ENCODE measurements around the gene SYNDIG1.

SYNDIG1 gene

DNA sequence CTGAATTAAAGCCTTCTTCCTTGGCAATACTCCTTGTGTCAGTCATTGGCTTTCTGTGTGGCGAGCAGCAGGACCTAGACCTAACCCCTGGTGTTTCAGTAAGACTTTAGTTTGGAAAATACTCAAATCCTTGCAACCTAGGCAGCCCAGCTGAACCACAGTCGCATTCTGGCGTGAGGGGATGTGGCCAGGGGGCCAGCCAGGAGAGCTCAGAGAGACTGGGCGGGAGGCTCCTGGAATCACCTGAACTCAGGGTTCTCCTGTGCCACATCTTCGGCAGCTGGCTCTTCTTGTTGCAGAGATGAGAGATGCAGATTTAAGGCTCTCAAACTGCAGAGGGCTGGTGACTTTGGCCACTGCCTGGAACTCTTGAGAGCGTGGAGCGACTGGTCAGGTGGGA is 102.7 kb downstream of the SYNDIG1 start:
- DNase-seq, result no peak

DNA sequence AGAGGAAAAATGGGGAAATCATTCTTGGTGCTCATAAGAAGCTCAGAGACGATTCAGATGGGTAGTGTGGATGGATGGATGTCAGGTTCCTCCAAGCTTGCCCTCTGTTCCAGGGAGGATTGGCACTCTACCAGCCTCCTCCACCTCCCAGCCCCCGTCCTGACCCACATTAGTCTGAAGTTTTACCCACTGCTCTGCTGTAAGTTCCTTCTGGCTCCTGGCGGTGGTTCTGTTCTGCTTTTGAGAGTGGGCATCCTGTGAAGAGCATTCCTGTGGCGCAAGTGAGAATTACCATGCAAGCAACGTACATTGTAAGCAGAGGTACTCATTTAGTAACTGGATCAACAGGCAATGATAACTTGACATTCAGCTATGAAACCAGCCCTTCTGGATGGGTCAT is 103.4 kb downstream of the SYNDIG1 start:
- DNase-seq, result no peak

DNA sequence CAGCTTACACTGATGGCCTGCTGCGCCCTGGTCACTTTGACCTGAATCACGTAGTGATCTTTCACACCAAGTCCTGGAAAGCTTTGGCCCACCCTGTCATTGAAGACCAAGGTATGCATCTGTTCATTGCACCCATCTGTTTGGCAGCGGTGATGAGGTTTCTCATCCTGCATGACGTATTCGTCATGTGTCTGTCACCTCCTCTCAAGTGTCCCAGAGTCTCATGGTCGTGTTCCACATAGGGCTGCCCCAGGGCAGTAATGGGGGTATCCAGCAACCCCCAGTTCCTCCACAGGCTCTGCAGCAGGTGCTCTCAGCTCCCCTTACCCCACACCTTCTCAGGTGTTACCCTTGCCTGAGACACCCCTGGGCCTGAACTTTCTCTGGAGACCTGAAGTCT is 104.1 kb downstream of the SYNDIG1 start:
- DNase-seq, result no peak

DNA sequence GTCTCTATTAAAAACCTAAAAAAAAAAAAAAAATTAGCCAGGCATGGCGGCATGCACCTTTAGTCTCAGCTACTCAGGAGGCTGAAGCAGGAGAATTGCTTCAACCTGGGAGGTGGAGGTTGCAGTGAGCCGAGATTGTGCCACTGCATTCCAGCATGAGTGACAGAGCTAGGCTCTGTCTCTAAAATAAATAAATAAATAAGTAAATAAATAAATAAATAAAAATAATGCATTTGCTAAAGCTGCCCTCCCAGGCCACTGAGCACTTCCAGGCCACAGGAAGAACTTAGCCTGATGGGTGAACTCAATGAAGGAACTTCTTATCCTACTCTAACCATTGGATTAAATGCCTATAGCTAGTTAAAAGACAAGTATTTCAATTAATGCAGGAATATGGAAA is 104.9 kb downstream of the SYNDIG1 start:
- DNase-seq, result no peak

DNA sequence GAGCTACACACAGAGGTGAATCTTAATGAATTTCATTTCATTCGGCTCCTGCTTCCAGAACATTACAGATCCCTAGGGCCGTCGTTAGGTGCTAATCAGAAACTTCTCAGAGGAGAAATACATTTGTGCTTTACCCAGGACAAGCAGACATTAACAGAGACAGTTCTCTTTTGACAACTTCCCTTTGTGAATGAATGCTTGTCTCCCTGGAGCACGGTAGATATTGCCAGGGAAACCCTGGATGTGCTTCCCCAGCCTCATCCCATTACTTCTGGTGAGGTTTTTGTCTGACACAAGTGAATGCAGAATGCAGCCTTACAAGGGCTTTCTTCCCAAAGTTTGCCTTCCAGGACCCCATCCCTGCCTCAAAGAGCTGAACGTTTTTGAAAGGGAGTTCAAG is 105.4 kb downstream of the SYNDIG1 start:
- no peak for DNase-seq

DNA sequence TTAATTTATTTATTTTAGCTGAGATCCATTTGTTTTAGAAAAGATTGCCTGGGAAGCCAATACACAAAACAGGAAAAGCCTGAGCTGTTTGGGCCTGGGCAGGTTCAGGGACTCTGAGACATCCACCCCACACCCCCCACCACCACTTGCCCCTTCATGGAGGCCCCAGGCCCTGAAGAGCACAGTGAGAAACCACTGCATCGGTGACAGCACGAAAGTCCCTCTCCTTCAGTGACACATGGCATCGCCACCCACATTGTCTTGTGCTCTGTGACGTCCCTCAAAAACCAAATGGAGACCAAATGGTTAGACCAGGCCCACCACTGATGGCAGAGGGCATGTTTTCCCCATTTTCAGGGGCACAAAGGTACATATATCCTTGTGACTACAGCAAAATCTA is 106.4 kb downstream of the SYNDIG1 start:
- DNase-seq, result no peak

DNA sequence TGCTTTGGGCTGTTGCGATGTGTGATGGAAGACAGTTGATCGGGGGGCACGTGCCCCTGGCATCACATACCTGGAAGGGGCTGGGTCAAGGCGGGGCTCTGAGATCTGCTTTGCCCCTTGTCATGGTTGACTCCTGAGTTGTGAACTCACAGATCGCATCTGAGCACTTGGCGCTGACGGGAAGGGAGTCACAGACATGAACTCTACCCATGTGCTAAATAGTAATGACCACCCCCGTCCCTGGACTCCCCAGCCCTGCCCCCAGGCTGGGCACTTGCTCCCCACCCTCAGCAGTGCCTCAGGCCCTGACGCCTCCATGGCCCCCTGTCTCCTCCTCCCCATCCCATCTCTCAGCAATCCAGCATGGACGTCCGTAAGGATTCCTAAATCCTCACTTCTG is 107.0 kb downstream of the SYNDIG1 start:
- no peak for DNase-seq

DNA sequence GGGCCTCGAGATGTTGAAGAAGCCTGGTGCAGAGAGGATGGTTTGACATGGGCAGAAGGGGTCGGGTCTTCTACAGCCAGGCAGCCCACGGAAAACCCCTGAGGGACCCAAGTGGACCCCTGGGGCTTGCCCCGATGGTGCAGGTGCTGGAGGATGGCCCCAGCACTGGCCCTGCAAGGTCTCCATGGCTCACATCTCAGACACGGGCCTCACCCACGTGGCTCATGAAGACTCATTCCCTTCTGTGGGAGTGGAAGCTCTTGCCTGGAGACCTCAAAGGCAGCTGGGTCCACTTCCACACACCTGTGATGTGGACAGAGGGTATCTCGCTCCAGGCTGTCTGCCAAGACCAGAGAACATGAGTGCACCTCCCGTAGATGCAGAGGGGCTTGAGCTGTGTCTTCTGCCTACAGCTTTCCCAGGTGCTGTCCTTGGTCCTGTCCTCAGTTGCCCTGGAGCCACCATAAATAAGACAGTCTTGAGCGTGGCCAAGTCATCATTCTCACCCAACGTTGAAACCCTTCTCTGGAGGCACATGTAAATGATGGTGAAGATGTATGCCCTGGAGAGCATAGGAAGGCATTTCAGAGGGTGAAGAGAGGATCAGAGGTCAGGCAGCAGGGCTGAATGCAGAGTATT is 108.0 kb downstream of the SYNDIG1 start:
- no peak for DNase-seq

DNA sequence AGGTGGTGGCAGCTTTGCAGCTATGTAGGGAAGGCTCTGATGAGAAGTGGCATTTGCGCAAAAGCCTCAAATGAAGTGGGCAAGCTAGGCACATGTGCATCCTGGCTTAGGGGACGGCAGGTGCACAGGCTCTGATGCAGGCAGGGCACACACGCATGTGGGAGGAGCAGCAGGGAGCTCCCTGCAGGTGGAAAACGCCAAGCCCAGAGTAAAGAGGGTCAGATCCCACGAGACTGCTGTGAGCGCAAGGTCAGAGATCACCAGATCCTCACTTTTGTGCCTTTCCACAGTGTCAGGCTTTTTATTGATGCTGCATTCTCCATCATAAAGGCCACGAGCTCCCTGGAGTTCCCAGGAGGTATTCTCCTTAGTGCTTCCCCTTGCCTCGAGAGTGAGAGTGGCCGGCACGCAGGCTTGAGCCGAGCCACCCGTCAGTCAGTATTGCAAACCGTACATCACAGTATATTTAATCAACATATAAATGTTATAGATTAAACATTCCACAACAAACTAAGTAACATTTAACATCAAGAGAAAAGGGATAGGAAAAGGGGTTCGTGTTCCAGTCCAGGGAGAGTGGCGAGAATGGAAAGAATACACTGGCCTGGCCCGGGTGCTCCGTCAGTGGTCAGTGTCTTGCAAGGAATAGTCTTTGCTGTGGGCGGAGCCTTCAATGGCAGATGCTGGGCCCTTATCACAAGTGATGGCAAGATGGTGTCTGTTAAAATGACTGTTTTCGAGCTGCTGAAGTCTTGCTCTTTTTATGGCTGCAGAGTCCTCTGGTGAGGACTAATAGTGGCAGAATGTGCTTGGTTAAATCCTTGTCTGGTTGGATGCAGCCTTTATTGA is 109.4 kb downstream of the SYNDIG1 start:
- no peak for DNase-seq

DNA sequence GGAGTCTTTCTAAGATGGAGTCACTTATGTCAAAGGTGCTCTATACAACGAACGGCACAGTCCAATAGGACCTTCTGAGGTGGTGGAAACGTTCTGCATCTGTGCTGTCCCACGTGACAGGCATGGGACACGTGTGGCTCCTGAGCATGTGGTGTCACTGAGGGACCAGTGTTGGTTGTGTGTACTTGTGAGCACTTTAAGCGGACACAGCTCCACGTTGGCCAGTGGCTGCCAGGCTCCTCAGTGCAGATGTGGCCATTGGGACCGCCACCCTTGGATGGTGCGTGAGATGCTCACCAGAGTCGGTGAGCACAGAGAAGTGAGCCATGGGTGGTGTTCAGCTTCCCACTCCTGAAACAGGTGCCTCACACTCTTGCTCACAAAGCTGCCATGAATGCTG is 110.0 kb downstream of the SYNDIG1 start:
- no peak for DNase-seq

DNA sequence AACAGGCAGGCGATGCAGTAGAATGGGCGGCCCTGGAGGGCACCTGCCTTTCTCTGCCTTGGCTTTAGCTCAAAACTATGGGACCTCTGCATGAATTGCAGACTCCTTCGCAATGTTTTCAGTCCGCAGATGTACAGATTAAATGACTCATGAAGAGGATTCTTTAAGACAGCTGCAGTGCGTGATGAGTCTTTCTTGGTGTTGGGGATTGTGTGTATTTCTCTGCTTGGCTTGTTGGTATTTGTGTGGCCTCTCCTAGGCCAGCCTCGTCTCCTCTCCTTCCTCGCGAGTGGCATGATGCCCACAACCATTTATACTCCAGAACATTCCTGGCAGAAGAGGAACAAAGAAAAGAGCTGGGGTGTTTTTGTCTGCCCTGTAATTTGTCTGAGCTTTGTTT is 110.6 kb downstream of the SYNDIG1 start:
- DNase-seq, result no peak

DNA sequence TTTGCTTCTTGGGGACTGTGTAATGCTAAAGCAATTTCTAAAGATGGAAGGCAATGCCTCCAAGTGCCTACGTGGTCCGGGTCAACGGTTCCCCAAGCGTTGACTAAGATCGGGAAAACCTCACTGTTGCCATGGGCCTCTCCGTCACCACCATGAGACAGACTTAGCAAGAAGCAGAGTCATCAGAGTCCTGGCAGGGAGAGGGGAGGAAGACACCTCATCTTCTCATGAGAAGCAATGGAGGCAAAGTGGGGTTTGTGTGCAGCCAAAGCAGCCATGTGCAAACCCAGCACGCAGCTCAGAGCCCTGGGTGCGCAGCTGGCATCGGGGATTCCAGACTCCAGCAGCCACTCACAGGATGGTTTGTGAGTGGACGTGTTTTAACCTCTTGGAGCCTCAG is 111.4 kb downstream of the SYNDIG1 start:
- no peak for DNase-seq

DNA sequence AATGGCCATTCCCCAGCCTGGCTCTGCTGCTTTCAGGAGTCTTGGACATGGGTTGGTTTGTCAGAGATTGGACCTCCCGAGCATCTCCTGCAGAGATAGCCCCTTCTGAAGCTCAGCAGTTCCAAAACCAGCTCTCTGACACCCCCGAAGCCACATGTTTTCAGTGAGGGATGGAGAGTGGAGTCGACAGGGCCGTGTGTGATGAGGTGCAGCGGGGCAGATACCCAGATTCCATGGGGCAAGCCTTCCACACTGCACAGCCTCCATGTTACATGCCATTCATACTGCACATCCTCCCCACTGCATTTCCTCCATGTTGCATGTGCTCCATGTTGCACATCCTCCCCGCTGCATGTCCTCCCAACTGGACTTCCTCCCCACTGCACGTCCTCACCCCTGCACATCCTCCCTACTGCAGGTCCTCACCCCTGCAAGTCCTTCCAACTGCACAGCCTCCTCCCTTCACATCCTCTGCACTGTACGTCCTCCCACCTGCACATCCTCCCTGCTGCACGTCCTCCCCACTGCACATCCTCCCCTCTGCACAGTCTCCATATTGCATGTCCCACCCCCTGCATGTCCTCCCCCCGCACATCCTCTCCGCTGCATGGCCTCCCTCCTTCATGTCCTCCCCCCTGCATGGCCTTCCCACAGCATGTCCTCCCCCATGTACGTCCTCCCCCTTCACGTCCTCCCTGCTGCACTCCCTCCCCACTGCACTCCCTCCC is 112.2 kb downstream of the SYNDIG1 start:
- no peak for DNase-seq

DNA sequence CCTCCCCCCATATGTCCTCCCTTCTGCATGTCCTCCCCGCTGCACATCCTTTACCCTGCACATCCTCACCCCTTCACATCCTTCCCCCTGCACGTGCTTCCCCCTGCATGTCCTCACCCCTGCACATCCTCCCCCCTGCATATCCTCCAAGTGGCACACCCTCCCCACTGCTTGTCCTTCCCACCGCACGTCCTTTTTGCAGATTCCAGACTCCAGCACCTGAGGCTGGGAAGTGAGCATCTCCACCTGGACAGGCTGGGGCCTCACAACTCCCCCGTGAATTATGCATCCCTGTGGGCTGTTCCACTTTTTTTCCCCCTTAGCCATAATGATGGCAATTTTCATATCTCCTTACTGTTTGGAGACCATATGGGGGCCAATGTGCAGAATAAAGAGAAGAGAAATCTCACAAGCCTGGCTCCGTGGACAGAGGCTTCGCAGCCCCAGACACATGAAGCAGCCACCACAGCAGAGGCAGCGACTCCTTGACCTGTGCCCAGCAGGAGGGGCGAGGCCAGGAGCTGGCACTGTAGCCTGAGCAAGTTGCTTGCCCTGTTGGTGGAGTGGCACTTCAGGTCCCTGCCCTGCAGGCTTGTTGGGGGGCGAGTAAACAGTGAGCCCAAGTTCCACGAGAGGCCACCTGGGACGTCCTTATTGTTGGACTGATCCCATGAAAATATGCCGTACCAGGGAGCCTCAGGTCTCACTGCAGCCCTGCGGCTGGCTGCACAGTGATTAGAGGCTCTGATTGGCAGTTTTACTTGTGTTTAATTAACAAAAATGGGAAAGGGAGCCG is 113.1 kb downstream of the SYNDIG1 start:
- no peak for DNase-seq

DNA sequence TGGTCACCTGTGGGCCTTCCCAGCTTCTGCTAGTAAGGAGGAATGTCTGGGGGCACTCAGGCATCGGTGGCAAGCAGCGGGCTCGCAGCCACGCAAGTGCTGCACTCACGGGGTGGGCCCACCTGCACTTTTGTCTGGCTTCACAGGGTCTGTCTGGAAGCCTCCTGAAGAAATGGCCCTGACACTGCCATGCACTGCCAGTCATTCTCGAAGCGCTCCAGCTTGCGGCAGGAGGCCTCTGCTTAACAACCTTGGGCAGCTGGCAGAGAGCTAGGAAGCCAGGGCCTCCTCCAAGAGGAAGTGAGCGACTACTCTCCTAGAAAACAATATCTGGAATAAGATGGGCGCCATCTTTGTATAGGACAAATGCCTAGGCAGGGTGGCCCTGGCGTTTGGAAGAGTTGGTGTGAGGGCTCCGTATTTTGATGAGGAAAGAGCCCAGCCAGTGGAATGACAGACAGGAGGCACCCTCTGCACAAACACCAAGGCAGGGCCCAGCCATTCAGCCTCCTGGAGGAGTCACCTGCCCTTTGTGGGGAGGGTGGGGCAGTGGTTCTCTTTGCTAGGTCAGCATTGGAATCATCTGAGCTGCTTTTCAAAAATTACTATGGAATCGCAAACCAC is 113.9 kb downstream of the SYNDIG1 start:
- no peak for DNase-seq

DNA sequence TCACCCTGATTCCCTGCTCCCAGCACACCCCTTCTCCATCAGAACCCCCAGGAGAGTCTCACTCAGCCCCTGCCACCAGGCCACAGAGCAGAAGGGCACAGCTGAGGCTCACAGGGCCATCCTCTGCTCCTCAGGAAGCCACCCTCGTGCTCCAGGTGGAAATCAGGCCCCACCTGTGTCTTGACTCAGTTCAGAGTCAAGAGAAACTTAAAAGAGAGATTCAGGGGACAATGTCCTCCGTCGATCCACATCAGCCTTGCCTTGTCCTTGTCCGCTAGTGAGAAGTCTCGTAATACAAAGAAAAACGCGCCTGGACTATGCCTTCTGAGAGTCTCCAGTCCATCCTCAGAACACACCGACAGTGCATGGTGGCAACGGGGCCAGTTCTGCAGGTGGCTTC is 114.6 kb downstream of the SYNDIG1 start:
- DNase-seq, result no peak

DNA sequence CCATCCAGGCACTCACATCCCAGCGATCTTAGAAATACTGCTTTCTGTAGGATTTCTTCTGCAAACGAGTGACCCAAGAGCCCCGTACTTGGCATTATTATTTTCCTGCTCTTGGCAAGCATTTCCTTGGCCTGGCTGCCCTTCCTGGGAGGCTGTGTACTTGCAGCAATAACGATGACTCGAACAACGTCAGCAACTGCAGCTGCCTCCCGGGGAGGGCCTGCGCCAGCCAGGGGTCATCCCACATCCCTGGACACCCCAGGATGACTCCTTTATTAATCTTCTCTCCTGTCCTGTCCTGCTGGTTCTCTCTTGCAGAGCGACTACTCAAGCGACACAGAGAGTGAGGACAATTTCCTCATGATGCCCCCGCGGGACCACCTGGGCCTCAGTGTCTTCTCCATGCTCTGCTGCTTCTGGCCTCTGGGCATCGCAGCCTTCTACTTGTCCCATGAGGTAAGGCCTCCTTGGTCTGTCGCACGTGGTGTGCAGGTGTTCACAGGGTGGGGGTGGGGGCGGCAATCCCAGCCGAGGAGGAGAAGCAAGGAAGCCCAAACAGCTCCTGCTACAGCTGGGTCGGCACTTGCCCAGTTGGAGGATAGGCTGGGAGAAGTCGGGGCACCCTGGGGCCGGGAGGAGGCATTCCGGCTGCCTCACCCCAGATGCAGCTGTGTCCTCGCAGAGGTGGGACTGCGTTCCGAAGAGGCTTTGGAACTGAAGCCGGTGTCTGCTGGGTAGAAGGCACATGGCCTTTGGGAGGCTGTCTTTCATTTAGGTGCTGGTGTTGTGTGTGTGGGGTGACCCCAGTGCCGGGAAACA is 115.3 kb downstream of the SYNDIG1 start:
- DNase-seq, result peak in 1 of 2 experiments; percentile 40

DNA sequence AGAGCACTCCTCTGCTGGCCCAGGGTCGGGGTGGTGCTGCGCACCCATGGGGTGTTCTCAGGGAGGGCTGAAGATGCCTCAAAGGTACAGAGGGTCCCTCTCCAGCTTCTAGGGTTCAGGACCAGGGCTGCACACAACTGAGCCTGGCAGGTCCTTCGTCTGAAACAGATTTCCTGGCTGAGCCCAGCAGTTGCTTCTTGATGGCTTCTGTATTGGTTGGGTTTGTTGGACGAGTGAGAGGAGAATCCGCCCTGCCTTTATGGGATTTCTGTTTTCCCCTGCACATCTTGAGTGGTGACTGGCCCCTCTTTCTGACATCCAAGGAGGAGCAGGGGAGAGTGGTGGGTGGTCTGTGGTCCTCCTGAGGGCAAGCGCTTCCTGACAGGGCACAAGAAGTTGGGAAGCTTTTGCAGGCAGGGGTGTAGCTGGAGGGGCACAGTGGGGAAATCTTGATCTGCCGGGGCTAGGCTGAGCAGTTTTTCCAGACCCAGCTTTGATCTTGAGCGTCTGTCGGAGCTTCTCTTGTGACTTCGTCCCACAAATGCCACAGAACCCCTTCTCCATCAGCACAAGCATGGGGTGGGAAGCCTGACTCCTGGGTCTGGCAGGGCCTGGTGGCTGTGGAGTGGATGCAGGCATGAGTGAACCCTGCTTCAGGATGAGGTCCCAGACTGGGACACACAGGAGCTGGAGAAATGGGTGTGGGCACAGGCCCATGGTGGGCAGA is 116.5 kb downstream of the SYNDIG1 start:
- no peak for DNase-seq

DNA sequence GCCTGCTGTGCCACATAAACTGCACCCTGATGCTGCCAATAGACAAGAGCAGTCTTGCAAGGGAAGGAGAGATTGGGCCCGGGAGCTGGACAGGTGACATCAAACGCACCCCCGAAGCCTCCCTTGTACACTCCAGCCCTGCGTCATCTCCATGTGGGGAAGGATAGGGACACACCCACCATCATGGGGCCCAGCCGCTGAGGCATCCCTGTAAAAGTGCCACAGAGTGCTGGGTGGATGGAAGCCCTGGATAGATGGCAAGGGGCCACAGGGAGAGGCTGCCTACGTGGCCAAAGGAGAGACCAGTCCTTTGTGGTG is 117.1 kb downstream of the SYNDIG1 start:
- no peak for DNase-seq

DNA sequence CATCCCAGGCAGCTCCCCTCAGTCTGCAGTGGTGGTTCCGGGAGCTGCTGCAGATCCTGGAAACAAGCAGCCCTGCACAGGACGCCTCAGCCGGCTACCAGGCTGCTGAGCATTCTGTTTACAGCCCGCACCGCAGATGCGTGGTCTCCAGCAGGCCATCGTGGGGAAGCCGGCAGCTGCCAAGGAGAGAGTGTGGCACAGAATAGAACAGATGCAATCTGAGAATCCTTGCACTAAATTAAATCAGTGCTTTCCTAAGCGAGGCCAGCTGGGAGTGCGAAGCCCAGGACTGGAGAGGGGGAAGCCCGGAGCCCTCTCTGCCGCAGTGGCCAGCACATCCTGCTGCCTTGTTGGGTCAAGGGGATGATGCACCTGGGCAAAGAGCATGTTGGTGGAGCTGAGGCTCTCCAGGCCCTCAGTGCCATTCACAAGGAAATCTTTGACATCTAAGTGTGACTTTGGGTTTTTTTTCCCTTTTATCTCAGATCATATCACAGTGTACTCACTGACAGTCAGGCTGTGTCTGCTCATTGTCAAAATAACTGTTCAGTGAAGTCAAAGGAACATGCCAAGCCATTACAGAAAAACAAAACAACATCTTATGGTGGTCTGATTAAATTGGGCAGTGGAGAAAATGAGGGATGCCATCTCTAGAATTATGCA is 118.1 kb downstream of the SYNDIG1 start:
- DNase-seq, result peak in 1 of 2 experiments; percentile 47
